Naive thymus-derived CD8-positive, alpha-beta T cell (primary cell): ENCODE measurements around the gene ADNP2. TPM values are rescaled to one million over a fixed set of nuclear protein-coding genes. Genes with fewer than 3 reads are reported as not detected.

Experiments
- ATAC-seq, 2 donors: fragments of 150-1000 bp; cut with Tn5 transposase in 1 of 2; sonication (Bioruptor Pico), chemical (Tn5 transposase) in 1 of 2; 1 replicate in 1 of 2; 2 replicates in 1 of 2; pipeline ENCODE4 v1.10.0; 2021; ENCODE audit warnings: mild to moderate bottlenecking in 2 of 2, moderate library complexity in 2 of 2
- POLR2A ChIA-PET: fragments of 350-600 bp; sonication (Branson Sonifier 250); formaldehyde crosslinking; loops from one replicate; lab custom pipeline; 2021; ENCODE audit warnings: antibody characterized with exemption; lab: Charles Lee
- DNase-seq, 10 donors: peaks; one replicate each; pipeline versions ENCODE4 v3.0.0 to v3.0.0-alpha.2; 2020 to 2022
- H3K27ac Mint-ChIP-seq, 10 donors: one replicate each; pipeline ENCODE4 v1.8.0; 2020 to 2022; ENCODE audit warnings: mild to moderate bottlenecking in 10 of 10, mixed read lengths in 10 of 10, moderate library complexity in 4 of 10, inconsistent platforms in 1 of 10
- H3K27me3 Mint-ChIP-seq, 5 donors: one replicate each; pipeline ENCODE4 v1.8.0; 2021 to 2022; ENCODE audit warnings: mixed read lengths in 5 of 5
- H3K36me3 Mint-ChIP-seq, 3 donors: one replicate each; pipeline ENCODE4 v1.8.0; 2020 to 2022; ENCODE audit warnings: mixed read lengths in 3 of 3, mild to moderate bottlenecking in 2 of 3, inconsistent platforms in 1 of 3
- H3K4me1 Mint-ChIP-seq, 4 donors: one replicate each; pipeline ENCODE4 v1.8.0; 2021 to 2022; ENCODE audit warnings: mixed read lengths in 4 of 4
- H3K4me3 Mint-ChIP-seq, 10 donors: one replicate each; pipeline ENCODE4 v1.8.0; 2020 to 2022; ENCODE audit warnings: mild to moderate bottlenecking in 10 of 10, mixed read lengths in 10 of 10, moderate library complexity in 6 of 10, inconsistent platforms in 1 of 10
- H3K9me3 Mint-ChIP-seq, 9 donors: one replicate each; pipeline ENCODE4 v1.8.0; 2020 to 2022; ENCODE audit warnings: mixed read lengths in 9 of 9, mild to moderate bottlenecking in 3 of 9, inconsistent platforms in 1 of 9, moderate library complexity in 1 of 9
- polyA plus RNA-seq, 3 donors: library from polyadenylated mRNA; unstranded; fragments of 300-500 nt; fragmentation: Illumina TruSeq; gene quantifications; one replicate each; pipeline ENCODE4 v1.2.3, GENCODE V29; 2021
- total RNA-seq, 8 experiments: library from RNA in 2 of 8; stranded (reverse) in 2 of 8; gene quantifications; one replicate each; pipeline ENCODE4 v1.2.3 and lab custom pipeline; 2021 to 2026

The ADNP2 gene
- total and polyA plus RNA-seq, 5 experiments from 2014 or later, result 8.1 to 25.5 (median 11.7) TPM

- peak overlapping the region in 1 of 10 donors; percentile 54 for H3K27ac Mint-ChIP-seq
- no peaks in the 10 kb centered on the region for H3K4me1 Mint-ChIP-seq
- POLR2A ChIA-PET, result no interaction called here
- no peaks in the 10 kb centered on the region for H3K36me3 Mint-ChIP-seq
- no peak overlapping the region for H3K4me3 Mint-ChIP-seq
- peaks cover 0 to 27% (median 7%) of the 10 kb centered on the region in 5 donors for H3K27me3 Mint-ChIP-seq
- H3K9me3 Mint-ChIP-seq, result no peaks in the 10 kb centered on the region
- DNase-seq (no peak), ATAC-seq (no peak)
Observed at GRCh38 chr18:80189531-80189865, 80.4 kb downstream of the ADNP2 start.

Other genes starting within 250 kb of the ADNP2 start
- gene SLC66A2, start 157.6 kb upstream of the ADNP2 start, total RNA-seq, result 10 to 100 TPM; 31.8 to 38.7 TPM
- gene SLC66A2, start 157.6 kb upstream of the ADNP2 start, polyA plus RNA-seq, result 10 to 100 TPM; 14.1 to 22.0 (median 19.4) TPM
- gene HSBP1L1, start 144.6 kb upstream of the ADNP2 start, total RNA-seq, result 10 to 100 TPM; 51.0 to 54.5 TPM
- 10 to 100 TPM; 11.2 to 24.5 (median 16.0) TPM for gene HSBP1L1, start 144.6 kb upstream of the ADNP2 start, polyA plus RNA-seq
- 10 to 100 TPM; 71.9 to 78.5 TPM for gene TXNL4A, start 120.7 kb upstream of the ADNP2 start, total RNA-seq
- gene TXNL4A, start 120.7 kb upstream of the ADNP2 start, polyA plus RNA-seq, result 100 to 1,000 TPM; 213 to 225 (median 217) TPM
- gene RBFA, start 74.8 kb upstream of the ADNP2 start, total RNA-seq, result 10 to 100 TPM; 28.2 to 29.8 TPM
- gene RBFA, start 74.8 kb upstream of the ADNP2 start, polyA plus RNA-seq, result 10 to 100 TPM; 14.8 to 15.4 (median 15.1) TPM
- gene PARD6G, start 138.3 kb downstream of the ADNP2 start, total RNA-seq, result under 1 TPM; 0.25 to 0.34 TPM
- gene PARD6G, start 138.3 kb downstream of the ADNP2 start, polyA plus RNA-seq, result under 1 TPM in 2 of 3 donors, not detected in 1; 0.13 to 0.16 TPM